Activated effector memory CD4-positive, alpha-beta T cell treated with anti-CD3 and anti-CD28 coated beads, Interleukin-2, amount 50 U/mL, for 16 hours (primary cell): ENCODE measurements around the gene MS4A5.
"Not testable (repeated sequence)": the region's sequence is repeated elsewhere in the genome, so short reads cannot be mapped to it uniquely, and the experiment has no call there.

Source experiments
- DNase-seq: peaks from one replicate; pipeline ENCODE4 v3.0.0-alpha.2; 2020

MS4A5 gene, protein sequence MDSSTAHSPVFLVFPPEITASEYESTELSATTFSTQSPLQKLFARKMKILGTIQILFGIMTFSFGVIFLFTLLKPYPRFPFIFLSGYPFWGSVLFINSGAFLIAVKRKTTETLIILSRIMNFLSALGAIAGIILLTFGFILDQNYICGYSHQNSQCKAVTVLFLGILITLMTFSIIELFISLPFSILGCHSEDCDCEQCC

DNA sequence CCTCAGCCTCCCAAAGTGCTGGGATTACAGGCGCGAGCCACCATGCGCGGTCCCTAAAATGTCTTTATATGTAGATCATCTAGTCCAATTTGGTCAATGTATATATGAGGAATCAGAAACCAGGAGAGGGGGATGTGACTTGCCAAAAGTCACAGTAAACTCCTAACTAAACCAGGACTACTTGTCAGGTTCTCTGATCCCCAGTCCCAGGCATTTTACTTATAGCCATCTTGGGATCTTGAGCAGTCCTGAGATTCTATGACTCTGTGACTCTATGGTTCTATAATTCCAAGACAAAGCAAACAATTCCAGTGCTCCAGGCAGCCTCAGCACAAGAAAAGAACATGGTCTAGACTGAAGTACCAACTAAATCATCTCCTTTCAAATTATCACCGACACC lies at the start of gene MS4A5:
Gene MS4A5 (plus strand): TSS at position 301 of the 400 bp plus-strand sequence. CDS start 103 bp downstream, outside the sequence.
- no peak for DNase-seq

DNA sequence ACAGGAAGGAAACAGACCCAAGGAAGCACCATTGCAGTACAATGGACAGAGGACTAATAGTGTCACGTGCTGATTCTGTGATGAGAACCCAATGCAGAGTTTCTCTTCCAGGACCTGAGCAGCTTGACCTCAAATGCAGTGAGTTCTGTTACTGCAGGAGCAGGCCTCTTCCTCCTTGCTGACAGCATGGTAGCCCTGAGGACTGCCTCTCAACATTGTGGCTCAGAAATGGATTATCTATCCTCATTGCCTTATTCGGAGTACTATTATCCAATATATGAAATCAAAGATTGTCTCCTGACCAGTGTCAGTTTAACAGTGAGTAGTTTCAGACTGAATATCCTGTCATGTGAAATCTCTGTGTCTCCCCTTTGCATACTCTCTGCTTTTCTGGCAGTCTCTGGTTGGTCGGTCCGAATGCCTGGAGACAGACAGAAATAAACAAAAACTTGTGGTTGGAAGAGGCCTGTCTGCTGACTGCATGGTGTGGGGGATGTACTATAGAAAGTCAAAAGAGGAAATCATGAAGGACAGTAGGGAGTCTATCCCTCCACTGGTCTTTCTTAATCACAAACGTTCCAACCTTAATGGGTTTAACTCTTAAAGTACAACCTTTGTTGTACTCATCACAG lies 40.0 kb upstream of the MS4A5 start:
- DNase-seq, result no peak

DNA sequence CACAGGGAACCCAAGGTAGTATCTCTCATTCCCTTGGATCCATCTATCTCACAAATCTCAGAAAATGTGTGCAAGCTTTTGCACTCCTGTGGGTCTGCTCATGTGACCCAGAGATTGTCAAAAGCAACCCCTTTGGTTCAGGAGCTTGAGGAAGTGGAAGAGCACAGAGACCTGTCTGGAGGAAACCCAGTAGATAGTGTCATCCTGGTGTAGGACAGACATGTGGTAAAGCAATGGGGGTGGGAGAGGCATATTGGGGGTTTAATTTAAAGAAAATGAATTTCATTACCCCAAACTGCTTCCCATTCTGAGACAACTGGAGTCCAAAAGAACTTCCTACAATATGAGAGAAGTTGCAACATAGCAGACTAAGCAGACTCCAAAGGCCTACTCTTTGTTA lies 39.0 kb upstream of the MS4A5 start:
- DNase-seq, result no peak

DNA sequence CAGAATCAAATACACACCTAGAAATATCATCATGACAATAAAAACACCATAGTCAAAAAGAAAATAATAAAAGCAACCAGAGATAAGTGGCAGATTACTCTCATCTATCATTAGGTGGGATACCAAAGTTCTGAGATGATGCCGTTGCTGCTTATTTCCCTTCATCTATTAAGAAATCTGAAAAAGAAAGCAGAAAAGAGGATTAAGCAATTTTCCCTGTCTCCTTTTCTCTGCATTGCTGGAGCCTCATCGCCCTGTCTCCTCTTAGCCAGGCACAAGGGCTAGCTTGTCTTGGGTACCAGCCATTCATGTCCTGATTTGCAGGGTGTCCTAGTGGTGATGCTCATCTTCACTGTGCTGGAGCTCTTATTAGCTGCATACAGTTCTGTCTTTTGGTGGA lies 37.0 kb upstream of the MS4A5 start:
- no peak for DNase-seq

DNA sequence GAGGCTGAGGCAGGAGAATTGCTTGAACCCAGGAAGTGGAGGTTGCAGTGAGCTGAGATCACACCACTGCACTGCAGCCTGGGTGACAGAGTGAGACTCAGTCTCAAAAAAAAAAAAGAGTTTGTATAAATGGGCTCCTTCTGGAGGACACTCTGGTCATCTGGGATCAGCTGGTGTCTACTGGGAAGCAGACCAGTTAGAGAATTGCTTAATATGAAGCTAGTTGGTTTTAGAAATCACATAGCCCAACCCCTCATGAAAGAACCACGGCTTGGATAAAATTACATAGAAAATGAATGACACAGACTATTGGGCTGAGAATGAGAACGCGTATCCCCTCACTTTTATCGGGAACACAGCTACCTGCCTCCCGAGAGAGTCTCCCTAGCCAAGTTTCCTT lies 36.4 kb upstream of the MS4A5 start:
- no peak for DNase-seq

DNA sequence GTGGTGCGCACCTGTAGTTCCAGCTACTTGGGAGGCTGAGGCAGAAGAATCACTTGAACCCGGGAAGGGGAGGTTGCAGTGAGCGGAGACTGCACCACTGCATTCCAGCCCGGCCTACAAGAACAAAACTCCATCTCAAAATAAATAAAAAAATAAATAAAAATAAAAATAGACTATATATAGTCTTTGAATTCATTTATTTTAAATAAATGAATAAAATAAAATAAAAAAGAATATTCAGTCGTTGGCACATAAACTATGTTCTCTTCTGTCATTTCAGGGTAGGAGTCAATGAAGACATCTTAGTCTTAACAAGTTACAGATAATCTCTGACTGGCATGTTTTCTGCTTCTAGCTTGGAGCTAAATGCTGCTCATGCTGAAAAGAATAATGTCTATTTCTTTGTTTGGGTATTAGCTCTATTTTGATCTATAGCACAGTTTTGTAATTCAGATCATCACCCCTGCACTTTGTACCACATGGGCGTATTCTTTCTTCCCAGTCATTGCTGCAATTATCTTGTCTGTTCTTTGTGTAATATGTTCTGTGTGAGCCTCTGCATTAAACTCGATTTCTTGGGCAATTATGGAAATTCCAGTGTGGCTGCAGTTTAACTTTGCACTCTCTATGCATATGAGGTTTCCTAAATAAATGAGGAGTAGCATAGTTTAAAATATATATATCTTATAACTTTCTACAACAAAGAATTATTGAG lies 34.5 kb upstream of the MS4A5 start:
- DNase-seq, result no peak

DNA sequence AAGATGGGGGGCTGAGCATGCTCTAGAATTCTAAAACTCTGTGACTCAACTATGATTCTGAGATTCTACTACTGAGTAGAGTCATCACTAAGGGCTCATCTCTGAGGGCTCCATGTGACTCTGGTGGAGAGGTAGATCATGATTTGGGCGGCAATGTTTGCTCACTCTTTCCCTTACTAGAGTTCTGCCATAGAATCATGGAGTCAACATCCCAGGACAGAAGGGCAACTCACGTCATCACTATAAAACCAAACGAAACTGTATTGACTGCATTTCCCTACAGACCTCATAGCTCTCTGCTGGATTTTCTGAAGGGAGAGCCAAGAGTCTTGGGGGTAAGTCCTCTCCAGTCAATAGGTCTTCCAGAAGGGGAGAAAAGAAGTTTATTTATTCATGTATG lies 33.0 kb upstream of the MS4A5 start, which contains the start of gene MS4A14:
Gene MS4A14 (plus strand): TSS at position 78 of the 400 bp plus-strand sequence. CDS start 120 bp downstream, at position 198.
- DNase-seq, result no peak

DNA sequence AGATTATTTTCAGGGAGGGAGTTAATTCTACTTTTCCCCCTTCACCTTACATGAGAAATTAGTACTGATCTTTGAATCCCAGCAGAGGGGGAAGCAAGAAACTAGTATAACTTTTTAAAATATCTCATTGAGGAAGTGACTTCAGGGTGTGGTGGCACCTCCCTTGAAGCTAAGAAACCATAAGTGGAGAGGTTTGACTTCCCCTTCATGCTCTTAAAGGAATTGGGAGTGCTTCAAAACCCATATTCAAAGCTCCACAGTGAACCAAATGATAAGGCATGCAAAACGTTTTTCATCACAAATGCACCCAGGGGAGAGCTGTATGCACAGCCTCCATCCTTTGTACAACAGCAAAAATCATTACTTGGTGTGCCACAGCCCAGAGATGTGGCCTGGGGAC lies 32.6 kb upstream of the MS4A5 start:
- DNase-seq, result no peak

DNA sequence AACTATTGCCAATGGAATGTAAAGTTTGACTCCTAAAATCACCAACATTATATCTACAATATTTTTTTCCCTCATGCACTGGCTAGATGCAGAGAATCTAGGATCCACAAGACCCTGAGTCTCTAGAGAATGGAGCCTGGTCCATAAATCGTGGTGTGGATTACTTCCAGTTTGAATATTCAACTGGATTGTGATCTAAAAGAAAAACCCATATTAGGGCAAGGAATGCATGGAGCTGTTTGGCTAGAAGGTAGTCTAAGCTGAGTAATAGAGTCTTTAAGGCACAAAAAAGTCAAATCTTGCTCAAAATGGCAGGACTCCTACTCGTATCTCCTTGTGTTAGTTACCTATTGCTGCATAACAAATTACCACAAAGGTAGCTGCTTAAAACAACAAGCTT lies 9.4 kb upstream of the MS4A5 start:
- DNase-seq, result no peak

DNA sequence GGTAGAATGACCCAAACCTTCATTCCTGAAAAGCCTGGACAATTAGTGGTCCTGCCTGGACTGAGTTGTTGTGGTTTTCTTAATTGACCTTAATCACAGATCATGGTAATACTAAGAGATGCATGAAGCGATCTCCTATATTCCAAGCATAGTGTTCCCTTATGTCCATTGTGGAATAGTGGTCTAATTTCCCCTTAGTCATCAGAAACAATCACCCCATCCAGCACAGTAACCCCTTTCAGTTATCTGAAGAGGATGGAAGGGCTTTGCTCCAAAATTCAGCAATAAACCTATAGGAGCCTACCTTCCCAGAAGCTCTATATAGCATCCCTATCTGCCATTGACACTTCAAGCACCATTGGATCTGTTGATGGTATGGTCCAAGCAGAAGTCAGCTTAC lies 6.8 kb upstream of the MS4A5 start:
- no peak for DNase-seq

DNA sequence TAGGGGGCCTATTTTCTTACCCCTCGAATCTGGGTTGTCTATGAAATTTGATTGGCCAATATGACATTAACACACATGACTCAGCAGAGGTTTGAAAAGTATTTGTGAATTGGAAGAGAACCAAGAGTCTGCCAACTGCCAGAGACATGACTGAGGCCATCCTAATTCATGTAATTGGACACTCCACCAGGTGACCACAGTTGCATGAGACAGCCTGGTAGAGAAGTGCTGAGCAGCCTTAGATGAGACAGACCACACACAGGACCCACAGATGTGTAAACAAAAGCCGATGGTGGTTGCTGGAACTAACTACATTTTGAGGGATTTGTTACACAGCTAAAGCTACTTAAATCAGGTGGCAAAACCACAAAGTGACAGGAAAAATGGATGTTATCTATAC lies 855 bp upstream of the MS4A5 start:
- DNase-seq, result no peak

DNA sequence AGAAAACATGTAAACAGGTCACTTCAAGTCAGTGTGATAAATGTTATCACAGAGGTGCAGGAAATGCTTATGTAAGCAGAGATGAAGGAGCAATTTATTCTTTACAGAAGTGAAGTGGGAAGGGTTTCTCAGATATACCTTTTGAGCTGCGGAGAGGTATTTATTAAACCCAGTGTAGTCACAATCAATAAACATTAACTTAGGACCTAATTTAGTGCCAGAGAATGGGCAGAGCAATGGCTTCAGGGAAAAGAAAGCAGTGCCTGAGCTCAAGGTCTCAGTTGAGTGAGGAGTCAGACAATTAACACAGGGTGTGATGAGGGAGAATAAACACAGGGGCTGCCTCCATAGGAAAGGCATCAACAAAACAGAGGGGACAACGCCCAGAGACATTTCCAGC lies 1.9 kb downstream of the MS4A5 start:
- DNase-seq, result no peak

DNA sequence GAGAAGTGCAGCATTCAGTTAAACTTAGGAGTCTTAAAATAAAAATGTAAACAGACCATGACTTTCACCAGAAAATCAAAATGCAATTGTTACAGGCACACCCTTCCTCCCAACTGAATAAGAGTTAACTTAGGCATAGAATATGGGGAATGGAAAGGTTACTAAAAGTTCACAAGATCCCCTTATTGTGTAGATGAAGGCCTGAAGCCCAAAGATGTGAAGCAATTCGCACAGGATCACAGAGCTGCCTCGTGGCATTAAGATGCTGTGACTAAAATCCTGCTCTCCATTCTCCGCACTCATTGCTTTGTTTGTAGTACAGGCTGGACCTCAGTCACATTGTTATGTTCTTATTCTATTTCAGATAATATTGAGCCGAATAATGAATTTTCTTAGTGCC lies 4.0 kb downstream of the MS4A5 start:
- no peak for DNase-seq

DNA sequence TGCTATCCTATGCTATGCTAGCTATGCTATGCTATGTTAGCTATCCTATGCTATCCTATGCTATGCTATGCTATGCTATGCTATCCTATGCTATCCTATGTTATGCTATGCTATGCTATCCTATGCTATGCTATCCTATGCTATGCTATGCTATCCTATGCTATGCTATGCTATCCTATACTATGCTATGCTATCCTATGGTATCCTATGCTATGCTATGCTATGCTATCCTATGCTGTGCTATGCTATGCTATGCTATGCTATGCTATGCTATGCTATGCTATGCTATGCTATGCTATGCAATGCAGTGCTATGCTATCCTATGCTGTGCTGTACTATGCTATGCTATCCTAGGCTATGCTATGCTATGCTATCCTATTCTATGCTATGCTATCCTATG lies 17.7 kb downstream of the MS4A5 start:
- no peak for DNase-seq

DNA sequence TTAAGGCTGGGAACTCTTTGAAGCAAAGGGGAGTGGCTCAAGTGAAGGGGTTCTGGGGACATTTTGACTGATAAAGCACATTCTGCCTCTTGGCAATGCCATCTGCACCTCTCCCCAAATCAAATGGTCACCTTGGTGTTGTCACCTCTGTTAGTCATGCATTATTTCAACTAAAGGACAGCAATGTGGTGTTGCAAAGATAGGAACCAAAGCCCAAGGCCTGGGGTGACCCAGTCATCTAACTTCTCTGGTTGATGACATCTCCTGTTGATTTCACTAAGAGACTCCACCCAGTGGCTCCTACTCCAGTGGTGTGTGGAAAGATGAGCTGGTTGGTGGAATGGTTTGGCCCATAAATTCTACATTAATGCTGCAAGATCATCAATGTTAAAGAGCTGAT lies 18.5 kb downstream of the MS4A5 start:
- DNase-seq, result no peak

DNA sequence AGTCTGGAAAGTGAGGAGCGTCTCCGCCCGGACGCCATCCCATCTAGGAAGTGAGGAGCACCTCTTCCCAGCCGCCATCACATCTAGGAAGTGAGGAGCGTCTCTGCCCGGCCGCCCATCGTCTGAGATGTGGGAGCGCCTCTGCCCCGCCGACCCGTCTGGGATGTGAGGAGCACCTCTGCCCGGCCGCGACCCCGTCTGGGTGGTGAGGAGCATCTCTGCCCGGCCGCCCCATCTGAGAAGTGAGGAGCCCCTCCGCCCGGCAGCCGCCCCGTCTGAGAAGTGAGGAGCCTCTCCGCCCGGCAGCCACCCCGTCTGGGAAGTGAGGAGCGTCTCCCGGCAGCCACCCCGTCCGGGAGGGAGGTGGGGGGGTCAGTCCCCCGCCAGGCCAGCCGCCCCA lies 21.8 kb downstream of the MS4A5 start:
- DNase-seq, result not testable (repeated sequence)

DNA sequence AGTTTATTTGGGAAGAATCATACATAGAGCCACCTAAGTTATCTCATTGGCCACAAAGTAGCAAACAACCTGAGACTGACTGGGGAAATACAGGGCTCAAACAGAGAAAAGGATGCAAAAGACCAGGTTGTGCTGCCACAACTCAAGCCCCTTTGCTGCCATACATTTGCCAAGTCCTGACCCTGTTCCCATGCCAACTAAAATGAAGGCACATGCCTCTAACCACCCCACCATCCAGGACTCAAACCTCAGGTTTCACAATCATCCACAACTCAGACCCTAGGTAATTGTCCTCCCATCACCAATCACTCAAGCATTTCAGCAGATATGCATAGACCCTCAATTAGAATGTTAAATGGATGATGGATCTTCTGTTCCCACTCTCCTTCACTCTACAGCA lies 24.8 kb downstream of the MS4A5 start:
- no peak for DNase-seq

DNA sequence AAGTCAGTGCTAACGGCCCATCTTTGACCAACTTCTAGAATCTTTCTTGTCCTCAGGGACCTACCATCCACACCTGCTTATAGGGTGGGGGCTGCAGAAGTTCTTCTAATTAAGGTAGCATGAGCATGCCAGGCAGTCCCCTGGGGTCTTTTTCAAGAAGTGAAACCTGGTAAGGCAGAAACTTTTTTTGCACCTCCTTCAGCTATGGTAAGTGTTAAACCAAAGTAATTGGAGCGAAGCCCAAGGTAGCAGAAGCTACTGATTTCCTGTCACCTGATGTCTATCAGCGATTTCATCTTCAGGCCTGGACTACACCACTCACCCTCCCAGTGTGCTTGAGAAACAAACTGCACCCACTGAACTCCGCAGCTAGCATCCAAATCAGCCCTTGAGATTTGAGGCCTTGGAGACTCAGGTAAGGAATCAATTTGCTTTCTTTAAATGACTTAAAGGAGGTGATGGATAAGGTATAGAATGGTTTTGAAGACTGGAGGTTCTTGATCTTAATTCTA lies 26.2 kb downstream of the MS4A5 start, which contains the start of gene MS4A1:
Gene MS4A1 (plus strand): TSS at position 317 of the 512 bp plus-strand sequence. CDS start 6,528 bp downstream, outside the sequence.
- no peak for DNase-seq

DNA sequence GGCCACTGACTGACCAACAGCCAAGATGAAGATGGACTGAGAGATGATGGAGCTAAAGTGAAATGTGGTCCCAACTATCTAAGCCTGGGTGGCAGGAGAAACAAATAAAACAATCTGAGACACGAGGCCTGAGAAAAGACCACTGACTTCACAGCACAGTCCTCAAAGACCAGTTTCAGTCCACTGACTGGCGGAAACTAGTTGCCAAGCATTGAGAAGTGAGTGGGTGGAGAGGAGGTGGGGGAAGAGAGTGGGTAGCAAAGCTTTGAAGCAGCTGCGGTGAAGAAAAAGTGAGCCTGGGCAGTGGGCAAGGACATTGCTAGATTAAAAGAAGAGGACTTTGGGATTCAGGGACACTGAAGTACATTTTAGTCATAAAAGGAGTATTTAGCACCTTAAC lies 28.2 kb downstream of the MS4A5 start:
- no peak for DNase-seq

DNA sequence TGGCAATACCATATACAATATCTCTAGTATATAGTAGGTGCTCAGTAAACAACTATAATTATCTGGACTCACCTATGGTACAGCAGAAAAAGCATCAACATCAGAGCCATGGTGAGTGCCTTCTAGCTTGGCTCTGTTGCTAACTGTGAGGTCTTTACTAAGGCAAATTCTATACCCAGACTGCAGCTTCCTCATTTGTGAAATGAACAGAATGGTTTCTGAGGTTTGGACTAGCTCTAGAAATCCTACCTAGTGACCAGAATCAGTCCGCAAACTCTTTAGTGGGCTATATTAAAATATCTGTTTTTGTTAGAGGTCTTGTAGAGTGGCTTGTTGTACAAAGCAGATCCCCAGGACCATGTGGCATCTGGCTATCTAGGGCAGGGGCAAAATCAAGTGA lies 30.0 kb downstream of the MS4A5 start:
- no peak for DNase-seq

DNA sequence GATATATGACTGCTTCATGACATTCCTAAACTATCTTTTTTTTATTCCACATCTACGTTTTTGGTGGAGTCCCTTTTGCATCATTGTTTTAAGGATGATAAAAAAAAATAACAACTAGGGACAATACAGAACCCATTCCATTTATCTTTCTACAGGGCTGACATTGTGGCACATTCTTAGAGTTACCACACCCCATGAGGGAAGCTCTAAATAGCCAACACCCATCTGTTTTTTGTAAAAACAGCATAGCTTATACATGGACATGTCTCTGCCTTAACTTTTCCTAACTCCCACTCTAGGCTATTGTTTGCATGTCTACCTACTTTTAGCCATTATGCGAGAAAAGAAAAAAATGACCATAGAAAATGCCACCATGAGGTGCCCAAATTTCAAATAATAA lies 39.5 kb downstream of the MS4A5 start:
- no peak for DNase-seq

DNA sequence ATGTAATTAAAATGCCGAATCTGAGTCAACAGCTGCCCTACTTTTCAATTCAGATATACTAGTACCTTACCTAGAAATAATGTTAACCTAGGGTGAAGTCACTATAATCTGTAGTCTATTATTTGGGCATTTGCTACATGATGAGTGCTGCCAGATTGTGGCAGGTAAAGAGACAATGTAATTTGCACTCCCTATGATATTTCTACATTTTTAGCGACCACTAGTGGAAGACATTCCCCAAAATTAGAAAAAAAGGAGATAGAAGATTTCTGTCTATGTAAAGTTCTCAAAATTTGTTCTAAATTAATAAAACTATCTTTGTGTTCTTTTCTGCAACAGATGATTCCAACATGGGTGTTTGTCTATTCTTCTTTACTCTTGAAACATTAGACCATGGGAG lies 40.4 kb downstream of the MS4A5 start:
- no peak for DNase-seq

DNA sequence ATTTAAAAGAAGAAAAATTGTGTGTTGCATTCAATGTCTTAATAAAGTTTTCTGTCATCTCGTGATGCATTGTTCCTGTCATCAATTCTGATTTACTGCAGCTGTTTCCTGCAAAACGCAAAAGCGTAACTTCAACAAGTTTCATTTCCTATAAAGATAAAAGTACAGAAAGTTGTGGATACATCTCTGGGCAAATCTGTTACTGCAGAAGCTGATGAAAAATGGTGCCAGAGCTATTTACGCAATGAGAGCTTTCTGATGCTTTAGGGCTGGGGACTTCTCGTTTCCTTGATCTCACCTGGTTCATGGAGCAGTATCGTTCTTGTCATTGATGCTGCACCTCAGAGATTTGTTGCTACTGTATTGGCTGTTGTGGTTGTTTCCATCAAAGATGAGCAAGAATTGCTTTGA lies 47.7 kb downstream of the MS4A5 start:
- no peak for DNase-seq

DNA sequence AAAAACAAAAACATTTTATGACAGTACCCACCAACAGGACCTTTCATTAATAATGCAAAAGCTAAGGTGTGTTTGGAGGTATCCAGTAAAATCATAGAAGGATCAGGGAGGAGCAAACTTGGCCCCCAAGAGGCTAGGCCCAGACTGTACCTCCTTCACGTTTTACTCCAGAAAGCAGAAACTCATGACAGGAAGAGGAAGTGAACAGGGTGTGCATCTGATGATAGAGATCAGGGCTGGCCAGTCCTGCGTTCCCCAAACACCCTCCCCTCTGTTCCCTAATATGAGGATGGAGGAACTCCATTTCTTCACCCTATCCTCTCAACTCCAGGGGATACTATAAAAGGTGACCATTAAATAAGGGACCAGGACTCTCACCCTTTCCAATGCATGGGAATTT lies 53.0 kb downstream of the MS4A5 start:
- no peak for DNase-seq
